HL-60 (cell line): ENCODE results near the gene COL23A1.

Source experiments
- DNase-seq, 2 experiments: peaks; one replicate each; pipeline ENCODE4 v3.0.0-alpha.2; 2010 to 2020; ENCODE audit warnings: low read depth in 1 of 2, low spot score in 1 of 2
- H3K27ac ChIP-seq: fragments of 250-450 bp; sonication (Bioruptor Pico); replicated peaks from 2 replicates; pipeline ENCODE4 v1.5.1; 2020; ENCODE audit warnings: mild to moderate bottlenecking, moderate library complexity
- H3K27me3 ChIP-seq: fragments of 250-450 bp; sonication (Bioruptor Pico); 2 replicates; pipeline ENCODE4 v1.5.1; 2021; ENCODE audit warnings: mild to moderate bottlenecking, moderate library complexity; ENCODE audit not compliant: insufficient read depth, poor library complexity, severe bottlenecking
- H3K4me3 ChIP-seq: replicated peaks from 2 replicates; pipeline ENCODE4 v1.5.1; 2011; ENCODE audit warnings: mild to moderate bottlenecking, control low read depth, low read length; ENCODE audit not compliant: insufficient read depth
- CTCF ChIP-seq: IDR thresholded peaks from one replicate; pipeline ENCODE4 v1.5.1; 2011; ENCODE audit warnings: low read length, control low read depth, inconsistent platforms; ENCODE audit not compliant: insufficient read depth
- GABPA ChIP-seq: IDR thresholded peaks from 2 replicates; pipeline ENCODE4 v1.6.1; 2012; ENCODE audit warnings: low read depth
- POLR2AphosphoS5 ChIP-seq: IDR thresholded peaks from 2 replicates; pipeline ENCODE4 v1.6.1; 2012; ENCODE audit warnings: low read depth
- REST ChIP-seq: IDR thresholded peaks from 2 replicates; pipeline ENCODE4 v1.6.1; 2012; ENCODE audit warnings: low read depth; ENCODE audit not compliant: insufficient replicate concordance
- SPI1 ChIP-seq: IDR thresholded peaks from 2 replicates; pipeline ENCODE4 v1.6.1; 2012; ENCODE audit warnings: low read depth, mild to moderate bottlenecking, borderline replicate concordance

Gene COL23A1

GRCh38 chr5:178291161-178291561, 299.0 kb downstream of the COL23A1 start:
- H3K4me3 ChIP-seq: no peak overlapping the region
- H3K27me3 ChIP-seq: no peaks in the 10 kb centered on the region
- no peak overlapping the region for H3K27ac ChIP-seq
- TF ChIP-seq GABPA: no peak
- no peak for TF ChIP-seq POLR2AphosphoS5
- no peak for TF ChIP-seq REST
- TF ChIP-seq CTCF: no peak
- TF ChIP-seq SPI1: no peak
- no peak for DNase-seq

GRCh38 chr5:178290376-178290775, 299.8 kb downstream of the COL23A1 start:
- TF ChIP-seq SPI1 (no peak), POLR2AphosphoS5 (no peak), CTCF (no peak), REST (no peak), GABPA (no peak)
- H3K4me3 ChIP-seq: no peak overlapping the region
- no peak for DNase-seq

GRCh38 chr5:178289438-178289837, 300.8 kb downstream of the COL23A1 start:
- no peak overlapping the region for H3K4me3 ChIP-seq
- no peak for DNase-seq
- TF ChIP-seq SPI1 (no peak), GABPA (no peak), CTCF (no peak), REST (no peak)
- H3K27me3 ChIP-seq: no peaks in the 10 kb centered on the region
- H3K27ac ChIP-seq: no peak overlapping the region

More at GRCh38 chr5:178290376-178290775, 299.8 kb downstream of the COL23A1 start:
- Histone ChIP-seq H3K27ac (no peak overlapping the region), H3K27me3 (no peaks in the 10 kb centered on the region)
